ENCODE measurements around the gene ROR2. TPM values are rescaled to one million over a fixed set of nuclear protein-coding genes. Genes with fewer than 3 reads are reported as not detected.
"Not testable (repeated sequence)": the region's sequence is repeated elsewhere in the genome, so short reads cannot be mapped to it uniquely, and the experiment has no call there.

Gene ROR2
- total RNA-seq, 1 experiment from 2014 or later = not detected

- DNase-seq (ENCODE audit: low read depth) = no peak
These were observed 307.3 kb downstream of the ROR2 start for GRCh38 chr9:91642771-91643170.

GRCh38 chr9:91640428-91640827, 309.6 kb downstream of the ROR2 start:
- no peak for DNase-seq (ENCODE audit: low read depth)

GRCh38 chr9:91639054-91639453, 311.0 kb downstream of the ROR2 start:
- DNase-seq (ENCODE audit: low read depth) = no peak

GRCh38 chr9:91634832-91635231, 315.2 kb downstream of the ROR2 start:
- not testable (repeated sequence) for DNase-seq (ENCODE audit: low read depth)

- no peak for DNase-seq (ENCODE audit: low read depth)
These were observed 320.3 kb downstream of the ROR2 start for GRCh38 chr9:91629718-91630117.

GRCh38 chr9:91628892-91629291, 321.1 kb downstream of the ROR2 start:
- no peak for DNase-seq (ENCODE audit: low read depth)

GRCh38 chr9:91625331-91625730, 324.7 kb downstream of the ROR2 start:
- no peak for DNase-seq (ENCODE audit: low read depth)

- no peak for DNase-seq (ENCODE audit: low read depth)
These were observed 327.0 kb downstream of the ROR2 start for GRCh38 chr9:91623004-91623403.

- not testable (repeated sequence) for DNase-seq (ENCODE audit: low read depth)
These were observed 327.9 kb downstream of the ROR2 start for GRCh38 chr9:91622121-91622520.

GRCh38 chr9:91614044-91614443, 336.0 kb downstream of the ROR2 start:
- DNase-seq (ENCODE audit: low read depth) = not testable (repeated sequence)

GRCh38 chr9:91611582-91611981, 338.4 kb downstream of the ROR2 start:
- DNase-seq (ENCODE audit: low read depth) = no peak

- DNase-seq (ENCODE audit: low read depth) = no peak
These were observed 343.6 kb downstream of the ROR2 start for GRCh38 chr9:91606255-91606995.

GRCh38 chr9:91604451-91605179, 345.4 kb downstream of the ROR2 start:
- no peak for DNase-seq (ENCODE audit: low read depth)

- DNase-seq (ENCODE audit: low read depth) = no peak
These were observed 346.1 kb downstream of the ROR2 start for GRCh38 chr9:91603932-91604331.

- no peak for DNase-seq (ENCODE audit: low read depth)
These were observed 350.5 kb downstream of the ROR2 start for GRCh38 chr9:91599564-91599963.

- no peak for DNase-seq (ENCODE audit: low read depth)
These were observed 358.4 kb downstream of the ROR2 start for GRCh38 chr9:91591627-91592026.

- no peak for DNase-seq (ENCODE audit: low read depth)
These were observed 360.9 kb downstream of the ROR2 start for GRCh38 chr9:91589101-91589553.

- DNase-seq (ENCODE audit: low read depth) = no peak
These were observed 363.7 kb downstream of the ROR2 start for GRCh38 chr9:91586282-91586681.

GRCh38 chr9:91583966-91584365, 366.1 kb downstream of the ROR2 start:
- no peak for DNase-seq (ENCODE audit: low read depth)

GRCh38 chr9:91583161-91583875, 366.7 kb downstream of the ROR2 start:
- DNase-seq (ENCODE audit: low read depth) = no peak

GRCh38 chr9:91582181-91582580, 367.8 kb downstream of the ROR2 start:
- no peak for DNase-seq (ENCODE audit: low read depth)

- no peak for DNase-seq (ENCODE audit: low read depth)
These were observed 369.9 kb downstream of the ROR2 start for GRCh38 chr9:91580136-91580535.
